Left kidney (tissue), 8 donors: ENCODE data around the gene EPB41L4B. TPM values are rescaled to one million over a fixed set of nuclear protein-coding genes. Genes with fewer than 3 reads are reported as not detected.
"Not testable (repeated sequence)": the region's sequence is repeated elsewhere in the genome, so short reads cannot be mapped to it uniquely, and the experiment has no call there.

Experiments used
- DNase-seq: peaks from one replicate; pipeline ENCODE4 v3.0.0-alpha.2; 2013
- long read RNA-seq, 8 donors: transcript quantifications; one replicate each; lab custom pipeline, GENCODE V29; 2026
- polyA plus RNA-seq: library from polyadenylated mRNA; unstranded; fragments of 120-200 nt; gene quantifications from one replicate; pipeline ENCODE4 v1.2.1, GENCODE V29; 2013; ENCODE audit not compliant: insufficient read length

The EPB41L4B gene
- polyA plus RNA-seq = 17.4 TPM
- long read RNA-seq, donor 1, full-length matches to known transcripts = 4 of 4 reads
- long read RNA-seq, donor 1, partial matches to known transcripts = 0 of 4 reads
- long read RNA-seq, donor 1, other reads (novel, unspliced or antisense) = 0 of 4 reads
- long read RNA-seq, donor 2, full-length matches to known transcripts = 5 of 5 reads
- long read RNA-seq, donor 2, partial matches to known transcripts = 0 of 5 reads
- long read RNA-seq, donor 2, other reads (novel, unspliced or antisense) = 0 of 5 reads
- long read RNA-seq, donor 3, full-length matches to known transcripts = 3 of 3 reads
- long read RNA-seq, donor 3, partial matches to known transcripts = 0 of 3 reads
- long read RNA-seq, donor 3, other reads (novel, unspliced or antisense) = 0 of 3 reads
- long read RNA-seq, donor 4 = 0 reads
- long read RNA-seq, donor 5, full-length matches to known transcripts = 2 of 2 reads
- long read RNA-seq, donor 5, partial matches to known transcripts = 0 of 2 reads
- long read RNA-seq, donor 5, other reads (novel, unspliced or antisense) = 0 of 2 reads
- long read RNA-seq, donor 6, full-length matches to known transcripts = 1 of 1 reads
- long read RNA-seq, donor 6, partial matches to known transcripts = 0 of 1 reads
- long read RNA-seq, donor 6, other reads (novel, unspliced or antisense) = 0 of 1 reads
- long read RNA-seq, donor 7, full-length matches to known transcripts = 7 of 7 reads
- long read RNA-seq, donor 7, partial matches to known transcripts = 0 of 7 reads
- long read RNA-seq, donor 7, other reads (novel, unspliced or antisense) = 0 of 7 reads
- long read RNA-seq, donor 8, full-length matches to known transcripts = 2 of 2 reads
- long read RNA-seq, donor 8, partial matches to known transcripts = 0 of 2 reads
- long read RNA-seq, donor 8, other reads (novel, unspliced or antisense) = 0 of 2 reads

DNA sequence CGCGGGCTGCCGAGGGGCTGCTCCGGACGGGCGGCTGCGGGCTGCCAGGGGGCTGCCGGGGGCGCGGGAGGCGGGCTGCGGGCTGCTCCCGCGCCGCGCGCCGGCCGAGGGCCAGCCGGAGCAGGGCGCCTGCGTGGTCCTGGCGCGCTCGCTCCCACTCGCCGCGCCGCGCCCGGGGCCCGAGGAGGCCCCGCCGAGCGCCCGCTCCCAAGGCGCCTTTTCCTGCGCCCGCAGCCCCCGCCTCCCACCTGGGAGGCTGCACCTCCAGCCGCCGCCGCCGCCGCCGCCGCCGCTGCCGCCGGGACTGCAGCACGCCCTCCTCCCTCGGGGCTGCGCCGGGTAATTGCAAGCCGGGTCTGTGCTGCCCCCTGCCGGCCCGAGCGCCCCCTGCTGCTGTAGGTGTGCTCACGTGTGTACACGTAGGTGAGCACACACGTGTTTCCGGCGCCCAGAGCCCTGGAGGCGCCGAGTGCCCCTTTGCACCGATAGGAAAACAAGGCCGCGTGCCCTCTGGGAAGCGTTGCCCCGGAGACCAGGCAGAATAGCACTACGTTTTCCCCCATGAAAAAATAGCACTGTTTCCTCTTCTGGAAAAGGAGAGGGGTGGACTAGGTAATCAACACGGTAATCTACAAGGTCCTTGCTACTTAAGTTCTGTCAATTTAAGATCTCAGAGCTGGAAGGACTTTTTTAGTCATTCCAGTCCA lies at the start of gene EPB41L4B:
TSS of gene EPB41L4B (minus strand) at position 318 of the 707 bp plus-strand sequence. CDS start 613 bp downstream, outside the sequence.
- peak; percentile 82 for DNase-seq

DNA sequence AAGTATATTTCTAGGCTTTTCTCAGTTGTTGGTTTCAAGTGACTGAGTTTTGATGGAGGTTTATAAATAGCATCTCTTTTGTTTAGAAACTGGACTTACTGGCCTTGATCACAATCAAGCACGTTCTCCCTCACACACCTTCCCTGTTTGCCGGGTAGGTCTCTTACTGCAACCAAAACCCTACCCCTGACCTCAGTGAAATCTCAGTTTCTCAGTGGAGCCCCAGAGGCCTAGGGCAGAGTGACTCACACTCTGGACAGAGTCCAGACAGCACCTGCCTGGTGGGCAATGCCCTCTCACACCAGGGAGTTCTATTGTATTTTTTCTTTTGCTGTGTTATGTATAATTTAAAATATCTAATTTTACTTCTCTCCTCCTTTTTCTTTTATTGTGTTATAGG lies 48.4 kb upstream of the EPB41L4B start:
- DNase-seq = no peak

DNA sequence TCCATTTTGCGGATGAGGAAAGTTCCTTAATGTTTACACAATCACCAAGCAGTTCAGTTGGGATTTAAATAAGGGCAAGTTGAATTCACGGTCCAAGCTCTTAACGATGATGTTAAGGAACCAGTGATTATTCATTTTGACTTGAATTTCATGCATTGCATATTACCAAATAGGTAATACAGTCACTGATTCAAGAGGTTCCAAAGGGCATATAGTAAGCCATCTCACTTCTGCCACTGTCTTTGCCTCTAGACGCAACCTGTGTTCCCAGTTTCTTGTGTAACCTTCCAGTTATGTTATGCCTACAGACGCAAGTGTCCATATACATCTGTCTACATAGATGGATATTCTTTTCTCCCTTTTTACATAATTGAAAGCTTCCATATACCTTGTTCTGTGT lies 39.9 kb upstream of the EPB41L4B start:
- no peak for DNase-seq

DNA sequence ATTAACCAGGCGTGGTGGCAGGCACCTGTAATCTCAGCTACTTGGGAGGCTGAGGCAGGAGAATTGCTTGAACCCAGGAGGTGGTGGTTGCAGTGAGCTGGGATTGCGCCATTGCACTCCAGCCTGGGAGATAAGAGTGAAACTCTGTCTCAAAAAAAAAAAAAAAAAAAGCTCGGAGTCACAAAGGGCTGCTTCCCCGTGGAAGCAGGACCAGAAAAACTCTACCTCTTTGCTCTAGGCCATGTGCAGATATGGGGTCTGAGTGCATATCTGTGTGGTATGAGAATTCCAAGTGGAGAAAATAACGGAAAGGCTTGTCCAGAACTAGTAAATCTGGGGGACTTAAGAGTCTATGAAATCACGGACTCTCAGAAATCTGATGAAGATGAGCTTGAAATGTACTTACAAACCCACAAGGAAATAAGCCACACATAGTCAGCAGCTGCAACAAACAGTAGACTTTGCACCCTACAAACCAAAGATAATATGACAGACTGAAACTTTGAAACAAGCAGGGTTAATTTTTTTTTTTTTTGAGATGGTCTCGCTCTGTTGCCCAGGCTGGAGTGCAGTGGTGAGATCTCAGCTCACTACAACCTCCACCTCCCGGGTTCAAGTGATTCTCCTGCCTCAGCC lies 38.2 kb upstream of the EPB41L4B start:
- DNase-seq = not testable (repeated sequence)

DNA sequence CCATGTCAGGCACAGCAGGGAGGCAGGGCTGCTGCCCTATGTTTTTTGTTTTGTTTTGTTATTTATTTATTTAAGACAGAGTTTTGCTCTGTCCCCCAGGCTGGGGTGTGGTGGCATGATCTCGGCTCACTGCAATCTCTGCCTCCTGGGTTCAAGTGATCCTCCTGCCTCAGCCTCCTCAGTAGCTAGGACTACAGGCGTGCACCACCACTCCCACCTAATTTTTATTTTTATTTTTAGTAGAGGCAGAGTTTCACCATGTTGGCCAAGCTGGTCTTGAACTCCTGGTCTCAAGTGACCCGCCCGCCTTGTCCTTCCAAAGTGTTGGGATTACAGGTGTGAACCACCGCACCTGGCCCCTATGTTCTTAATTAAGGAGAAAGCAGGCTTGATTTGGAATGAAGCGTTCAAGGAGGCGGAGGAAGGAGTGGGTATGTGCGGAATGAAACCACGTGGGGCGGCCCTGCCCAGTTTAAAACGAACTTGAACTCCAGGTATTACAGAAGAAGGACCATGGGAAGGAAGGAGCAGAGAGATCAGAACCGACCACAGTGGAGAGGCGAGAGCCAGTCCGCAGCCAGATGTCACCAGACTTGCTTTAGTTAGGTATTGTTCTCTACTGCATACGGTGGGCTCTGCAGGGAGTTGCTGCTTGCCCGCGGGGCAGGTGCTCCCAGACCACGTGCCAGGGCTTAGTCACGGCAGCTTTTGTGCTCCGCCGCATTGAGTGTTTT lies 34.9 kb upstream of the EPB41L4B start:
- no peak for DNase-seq

DNA sequence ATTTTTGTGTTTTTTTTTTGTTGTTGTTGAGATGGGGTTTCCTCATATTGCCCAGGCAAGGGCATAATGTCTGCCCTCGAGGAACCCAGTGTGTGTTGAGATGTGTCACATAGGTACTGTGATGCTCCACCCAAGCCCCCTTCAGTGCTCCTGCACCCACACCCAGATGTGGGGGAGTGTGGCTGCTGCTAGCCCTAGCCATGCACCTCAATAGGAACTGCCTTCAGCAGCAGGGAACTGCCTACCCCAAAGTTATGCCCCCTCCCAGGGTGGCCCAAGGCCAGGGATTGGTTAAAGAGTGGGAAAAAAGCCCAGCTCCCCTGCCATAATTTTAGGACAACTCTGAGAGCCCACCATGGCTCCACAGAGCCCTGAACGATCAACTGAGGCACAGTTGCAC lies 33.3 kb upstream of the EPB41L4B start:
- DNase-seq = no peak

DNA sequence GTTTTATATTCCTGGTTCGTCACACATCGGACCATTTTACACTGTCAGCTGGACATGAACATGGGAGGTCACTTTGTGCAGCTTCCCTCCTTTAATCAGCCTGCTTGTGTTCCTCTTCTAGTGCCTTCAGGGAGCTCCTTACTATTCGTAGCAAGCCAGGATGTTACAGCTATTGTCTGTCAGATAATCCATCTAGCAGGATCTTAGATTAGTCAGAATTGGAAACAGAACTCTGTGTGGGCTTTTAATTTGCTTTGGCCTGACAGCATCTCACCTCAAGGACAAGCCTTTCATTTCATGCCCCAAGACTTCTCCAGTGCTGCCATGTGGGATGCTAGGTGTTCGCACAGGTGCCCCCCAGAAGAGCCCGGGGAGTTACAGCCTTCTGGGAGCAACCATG lies 30.2 kb upstream of the EPB41L4B start:
- no peak for DNase-seq

DNA sequence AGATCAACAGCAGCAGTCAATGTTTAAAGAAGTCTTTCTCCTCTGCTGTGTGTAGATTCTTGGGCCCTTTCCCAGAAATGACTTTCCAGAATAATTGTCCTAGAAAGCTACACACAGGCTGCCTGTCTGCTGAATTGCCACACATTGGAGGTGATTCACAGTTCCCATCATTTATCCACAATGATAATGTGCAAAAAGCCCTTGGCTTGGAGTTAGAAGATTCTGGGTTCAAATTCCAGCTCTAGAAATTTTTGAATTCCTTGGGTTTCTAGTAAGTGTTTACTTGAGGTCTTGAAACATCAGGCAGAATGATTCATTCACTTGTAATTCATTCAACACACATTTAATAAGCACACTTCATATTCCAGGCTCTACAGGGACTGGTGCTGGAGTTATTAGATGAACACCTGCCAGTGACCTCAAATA lies 28.6 kb upstream of the EPB41L4B start:
- no peak for DNase-seq

DNA sequence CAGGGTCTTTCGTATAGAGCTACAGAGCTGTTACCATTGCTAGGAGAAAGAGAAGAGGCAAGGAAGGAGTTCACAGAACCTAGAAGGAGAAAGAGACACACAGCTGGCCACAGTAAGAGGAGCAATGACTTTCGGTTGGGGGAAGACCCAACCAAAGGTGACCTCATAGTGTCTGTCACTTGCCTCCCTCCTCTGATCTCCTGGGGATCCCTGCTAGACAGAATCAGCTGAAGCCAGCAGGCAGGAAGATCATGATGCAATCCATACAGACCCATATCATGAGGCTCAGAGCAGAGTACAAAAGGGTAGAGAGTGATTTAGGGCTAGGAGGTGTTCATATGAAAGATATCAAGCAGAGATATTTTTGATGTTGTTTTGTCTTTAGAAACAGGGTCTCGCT lies 26.0 kb upstream of the EPB41L4B start:
- no peak for DNase-seq

DNA sequence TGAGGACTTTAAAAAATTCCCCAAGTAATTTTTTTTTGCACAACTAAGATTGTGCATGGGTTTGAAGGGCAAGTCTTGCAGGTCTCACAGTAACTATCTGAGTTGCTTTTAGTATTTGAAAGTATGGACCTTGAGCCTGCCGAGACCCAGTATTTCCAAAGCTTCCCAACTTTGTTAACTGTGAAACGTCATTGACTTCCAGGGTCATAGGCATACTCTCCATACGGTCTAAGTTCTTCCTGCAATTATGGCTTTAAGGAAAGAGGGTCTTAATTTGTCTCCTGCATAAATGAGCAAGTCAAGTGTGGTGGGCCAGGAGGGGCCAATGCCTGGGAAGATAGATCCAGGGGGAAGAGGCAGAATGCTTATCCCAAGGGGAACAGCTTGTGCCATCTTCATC lies 24.0 kb upstream of the EPB41L4B start:
- DNase-seq = no peak

DNA sequence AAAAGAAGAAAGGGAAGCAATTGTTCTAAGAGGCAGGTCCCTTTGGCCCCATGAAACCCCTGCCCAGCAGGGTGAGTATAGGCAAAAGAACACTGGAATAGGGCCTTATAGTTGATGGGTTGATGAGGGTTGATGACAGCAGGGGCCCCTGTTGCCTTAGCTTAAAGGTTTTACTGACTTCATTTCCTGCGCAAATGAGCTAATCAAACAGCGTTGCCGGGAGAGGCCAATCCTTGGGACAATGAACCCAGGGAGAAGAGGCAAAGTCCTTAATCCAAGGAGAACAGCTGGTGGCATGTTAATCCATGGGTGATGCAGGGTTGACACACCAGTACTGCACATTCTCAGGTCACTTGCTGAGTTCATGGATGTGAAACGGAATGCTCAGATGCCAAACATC lies 22.0 kb upstream of the EPB41L4B start:
- no peak for DNase-seq

DNA sequence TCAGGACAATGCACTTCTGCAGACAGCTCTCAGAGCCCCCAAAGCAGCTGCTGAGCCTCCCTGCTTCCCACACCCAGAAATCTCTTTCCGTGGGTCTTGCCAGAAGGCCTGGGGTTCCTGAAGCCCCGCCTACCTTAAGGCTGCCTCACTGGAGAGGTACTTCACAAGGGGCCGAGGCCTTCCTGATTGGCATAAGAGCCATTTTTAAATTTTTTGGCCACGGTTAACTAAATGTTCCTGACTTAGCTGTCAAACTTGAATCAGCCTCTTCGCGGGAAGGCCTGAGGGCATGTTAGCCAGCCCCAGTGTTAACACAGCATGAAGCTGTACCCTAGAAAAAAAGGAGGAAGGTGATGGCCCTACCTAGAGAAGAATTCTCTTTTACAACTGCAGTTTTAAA lies 20.7 kb upstream of the EPB41L4B start:
- no peak for DNase-seq

DNA sequence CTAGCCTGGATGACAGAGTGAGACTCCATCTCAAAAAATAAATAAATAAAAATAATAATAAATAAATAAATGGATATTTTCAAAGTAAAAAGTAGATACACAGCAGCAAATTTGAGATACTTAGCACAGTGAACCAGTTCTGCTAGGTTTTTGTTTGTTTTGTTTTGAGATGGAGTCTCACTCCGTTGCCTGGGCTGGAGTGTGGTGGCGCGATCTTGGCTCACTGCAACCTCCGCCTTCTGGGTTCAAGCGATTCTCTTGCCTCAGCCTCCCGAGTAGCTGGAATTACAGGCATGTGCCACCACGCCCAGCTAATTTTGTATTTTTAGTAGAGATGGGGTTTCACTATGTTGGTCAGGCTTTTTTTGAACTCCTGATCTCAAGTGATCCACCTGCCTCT lies 20.1 kb upstream of the EPB41L4B start:
- DNase-seq = not testable (repeated sequence)

DNA sequence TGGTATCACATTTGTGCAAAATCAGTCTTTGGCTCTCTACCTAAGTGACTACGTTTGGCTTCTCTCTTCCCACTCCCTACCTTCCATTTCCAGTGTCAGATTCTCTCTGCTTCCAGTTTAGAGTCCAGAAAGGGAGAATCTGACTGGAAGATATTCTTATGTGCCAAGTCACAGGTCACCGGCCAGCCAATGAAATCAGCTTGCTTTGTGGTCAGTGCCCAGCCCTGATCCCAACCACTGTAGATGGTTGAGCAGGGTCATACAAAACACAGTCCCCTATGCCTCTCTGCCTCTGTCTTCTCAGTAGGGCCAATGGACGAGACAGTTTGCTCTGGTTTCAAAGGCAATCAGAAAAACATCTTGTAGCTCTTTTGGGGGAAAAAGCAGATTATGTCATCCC lies 15.6 kb upstream of the EPB41L4B start:
- no peak for DNase-seq

DNA sequence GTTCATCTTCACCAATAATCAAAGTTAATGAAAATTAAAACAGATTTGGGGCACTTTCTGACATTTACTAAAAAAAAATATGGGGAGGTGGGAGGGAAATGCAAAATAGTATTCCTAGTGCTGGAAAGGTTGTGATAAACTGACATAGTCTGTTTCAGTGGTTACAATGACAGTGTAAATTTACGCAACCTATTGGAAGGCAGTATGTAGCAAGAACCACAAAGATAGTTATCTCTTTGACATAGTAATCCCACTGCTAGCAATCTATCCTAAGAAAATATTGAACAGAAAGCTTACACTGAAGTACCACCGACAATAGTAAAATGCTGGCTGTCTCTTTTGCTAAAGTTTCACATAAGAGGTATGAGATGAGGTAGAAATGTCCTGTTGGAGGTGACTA lies 15.1 kb upstream of the EPB41L4B start:
- no peak for DNase-seq

DNA sequence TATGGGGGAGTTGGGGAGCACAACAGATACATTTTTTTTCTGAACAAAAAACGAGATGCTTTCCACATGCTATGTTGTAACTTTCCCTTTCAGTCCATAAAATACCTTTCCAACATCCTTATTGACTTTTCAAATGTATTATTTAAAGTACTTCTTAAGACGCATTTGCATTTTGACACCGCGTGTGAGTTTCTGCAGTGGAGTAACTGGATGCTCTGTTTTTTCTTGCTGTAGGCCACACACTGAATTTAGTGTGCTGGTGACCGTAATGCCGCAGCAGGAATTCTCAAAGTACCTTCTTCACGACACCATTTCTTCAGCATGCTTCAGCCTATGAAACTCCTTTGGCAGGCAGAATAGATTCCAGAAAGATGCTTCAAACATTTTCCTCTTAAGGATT lies 14.3 kb upstream of the EPB41L4B start:
- no peak for DNase-seq

DNA sequence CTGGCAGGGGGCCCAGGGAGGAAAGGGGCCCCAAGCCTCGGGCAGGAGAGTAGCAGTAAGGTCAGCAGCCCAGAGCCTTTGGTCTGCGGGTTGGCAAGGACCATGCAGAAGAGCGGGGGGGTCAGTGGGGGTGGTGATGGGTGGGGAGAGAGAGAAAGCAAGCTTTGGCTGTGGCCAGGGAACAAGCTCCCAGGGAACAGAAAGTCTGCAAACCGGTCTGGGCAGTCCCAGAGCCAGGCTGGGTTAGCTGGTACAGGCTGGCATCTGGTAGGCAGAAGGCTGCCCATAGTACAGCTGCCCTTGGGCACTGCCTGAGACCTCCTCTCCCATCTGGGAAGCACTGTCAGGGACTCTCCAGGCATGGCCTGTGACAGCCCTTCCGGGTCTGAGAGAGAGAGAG lies 10.5 kb upstream of the EPB41L4B start:
- DNase-seq = no peak

DNA sequence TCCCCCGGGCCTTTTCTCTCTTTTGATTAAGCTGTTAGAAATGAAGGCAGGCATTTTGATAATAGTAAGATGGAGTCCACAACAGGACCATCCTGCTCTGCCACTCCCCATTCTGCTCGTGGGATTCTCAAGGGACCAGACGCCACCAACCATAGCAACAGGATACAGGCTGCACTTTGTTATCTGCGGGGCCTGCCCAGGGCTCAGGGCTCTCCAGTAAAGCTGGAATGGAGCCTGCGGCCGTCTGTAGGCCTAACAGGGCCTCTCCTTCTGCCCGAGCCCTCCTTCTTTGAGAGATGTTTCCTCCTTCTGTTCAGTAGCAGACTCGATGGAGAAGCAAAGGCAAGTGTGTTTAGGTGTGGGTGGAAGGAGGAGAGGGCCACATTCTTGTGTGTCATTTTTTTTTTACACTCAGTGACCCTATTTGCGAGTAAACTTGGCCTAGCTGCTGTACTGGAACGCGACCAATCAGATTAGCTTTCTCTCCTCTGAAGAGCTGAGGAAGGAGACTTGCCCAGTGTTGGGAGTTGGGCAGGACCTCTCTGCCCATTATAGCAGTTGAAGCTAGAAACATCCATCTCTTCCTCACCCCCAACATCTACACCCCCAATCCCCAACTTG lies 8.9 kb upstream of the EPB41L4B start:
- DNase-seq = no peak

DNA sequence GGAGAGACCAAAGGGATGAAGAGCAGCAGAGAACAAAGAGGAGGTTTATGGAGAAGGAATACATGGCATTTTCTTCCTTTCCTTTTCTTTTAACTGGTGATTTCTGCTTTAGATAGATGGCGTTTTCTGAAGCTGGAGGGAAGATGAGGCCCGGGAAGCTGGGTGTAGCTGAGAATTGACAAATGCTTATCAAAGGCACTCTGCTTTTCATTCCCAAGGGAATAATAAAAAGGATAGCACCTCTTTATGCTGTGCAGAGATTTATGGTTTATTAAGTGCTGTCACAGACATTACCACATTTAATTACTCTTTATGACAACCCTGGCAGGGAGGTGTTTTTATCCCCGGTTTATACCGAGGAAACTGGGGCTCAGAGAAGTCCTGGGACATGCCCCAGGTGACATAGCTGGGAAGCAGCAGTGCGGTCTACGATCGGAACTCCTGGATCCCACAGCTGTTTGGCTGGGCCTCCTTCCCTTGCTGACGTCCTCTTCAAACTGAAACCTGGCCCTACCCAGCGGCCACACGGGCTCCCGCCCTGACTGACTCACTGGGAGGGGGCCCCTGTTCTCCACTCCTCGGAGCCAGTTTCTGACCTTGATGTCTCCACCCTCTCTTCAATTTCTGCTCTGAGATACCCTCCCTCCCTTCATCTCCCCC lies 8.2 kb upstream of the EPB41L4B start:
- DNase-seq = no peak

DNA sequence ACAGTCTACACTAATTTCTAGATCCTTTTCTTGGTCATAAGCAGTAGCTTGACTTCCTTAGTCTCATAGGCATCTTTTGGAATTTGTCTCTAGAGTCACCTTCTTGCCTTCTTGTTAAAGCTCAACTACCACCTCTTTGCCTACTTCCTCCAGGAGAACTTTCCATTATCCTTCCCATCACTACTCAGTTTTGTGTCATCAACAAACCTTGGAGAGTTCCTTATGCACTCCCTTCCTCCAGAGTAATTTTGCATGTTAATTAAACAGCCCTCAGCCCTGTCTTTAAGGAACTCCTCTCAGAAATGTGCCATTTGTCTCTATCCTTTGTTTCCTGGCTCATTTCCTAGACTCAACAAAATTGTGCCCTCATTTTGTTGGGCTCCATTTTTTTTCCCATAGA lies 4.2 kb upstream of the EPB41L4B start:
- DNase-seq = no peak
